HFFc6 (cell line): ENCODE results near the gene NLGN1. TPM values are rescaled to one million over a fixed set of nuclear protein-coding genes. Genes with fewer than 3 reads are reported as not detected.

ENCODE experiments used
- DNase-seq: peaks from one replicate; pipeline ENCODE4 v3.0.0-alpha.2; 2018
- H3K27ac Mint-ChIP-seq: 2 replicates; pipeline ENCODE4 v1.8.0; 2020; ENCODE audit warnings: mild to moderate bottlenecking, mixed read lengths
- H3K27me3 Mint-ChIP-seq: 2 replicates; pipeline ENCODE4 v1.8.0; 2021; ENCODE audit warnings: mild to moderate bottlenecking, moderate library complexity, mixed read lengths; ENCODE audit not compliant: insufficient read depth
- H3K36me3 Mint-ChIP-seq: 2 replicates; pipeline ENCODE4 v1.8.0; 2021; ENCODE audit warnings: low read depth, mixed read lengths
- H3K4me1 Mint-ChIP-seq: 2 replicates; pipeline ENCODE4 v1.8.0; 2020; ENCODE audit warnings: low read depth, mixed read lengths
- H3K4me3 Mint-ChIP-seq: 2 replicates; pipeline ENCODE4 v1.8.0; 2020; ENCODE audit warnings: mild to moderate bottlenecking, moderate library complexity, mixed read lengths
- H3K9me3 Mint-ChIP-seq: 2 replicates; pipeline ENCODE4 v1.8.0; 2020; ENCODE audit warnings: mild to moderate bottlenecking, mixed read lengths
- CTCF ChIP-seq: fragments of 200-600 bp; sonication (generic); IDR thresholded peaks from 2 replicates; pipeline ENCODE4 v1.5.0; 2021; ENCODE audit warnings: antibody characterized with exemption, mild to moderate bottlenecking
- total RNA-seq, 6 experiments: library from RNA; stranded (reverse); fragmentation: NEBNext Ultra II Directional; extraction: Animal tissue kit (Norgen Biotek cat#: 25700); gene quantifications; 2 replicates in 1 of 6; 3 replicates in 5 of 6; pipeline ENCODE4 v1.2.3, GENCODE V29; 2021

The NLGN1 gene
- total RNA-seq, 6 experiments from 2014 or later: 10.0 to 17.2 (median 15.7) TPM

- H3K27ac Mint-ChIP-seq: no peak overlapping the region
- H3K4me1 Mint-ChIP-seq: no peaks in the 10 kb centered on the region
- no peak overlapping the region for H3K4me3 Mint-ChIP-seq
- no peak for DNase-seq
- no peaks in the 10 kb centered on the region for H3K27me3 Mint-ChIP-seq
- H3K36me3 Mint-ChIP-seq: peaks cover 25% of the 10 kb centered on the region
- no peak for TF ChIP-seq CTCF
- peaks cover 10% of the 10 kb centered on the region for H3K9me3 Mint-ChIP-seq
These were observed 662.9 kb downstream of the NLGN1 start for GRCh38 chr3:174060431-174060830.

- Mint-ChIP-seq H3K4me1 (peaks cover 2% of the 10 kb centered on the region), H3K27me3 (no peaks in the 10 kb centered on the region), H3K36me3 (peaks cover 29% of the 10 kb centered on the region), H3K27ac (no peak overlapping the region), H3K9me3 (peaks cover 10% of the 10 kb centered on the region), H3K4me3 (no peak overlapping the region)
- TF ChIP-seq CTCF: no peak
- DNase-seq: no peak
These were observed 663.6 kb downstream of the NLGN1 start for GRCh38 chr3:174061162-174061561.

- TF ChIP-seq CTCF: no peak
- H3K36me3 Mint-ChIP-seq: peaks cover 29% of the 10 kb centered on the region
These were observed 664.2 kb downstream of the NLGN1 start for GRCh38 chr3:174061731-174062130.

GRCh38 chr3:174062923-174063322 lies 665.4 kb downstream of the NLGN1 start:
- Mint-ChIP-seq H3K36me3 (peaks cover 29% of the 10 kb centered on the region), H3K9me3 (peaks cover 10% of the 10 kb centered on the region), H3K4me1 (peaks cover 14% of the 10 kb centered on the region), H3K27me3 (no peaks in the 10 kb centered on the region), H3K4me3 (no peak overlapping the region), H3K27ac (no peak overlapping the region)
- DNase-seq: no peak
- TF ChIP-seq CTCF: no peak

More at GRCh38 chr3:174061731-174062130, 664.2 kb downstream of the NLGN1 start:
- Mint-ChIP-seq H3K27ac (no peak overlapping the region), H3K4me1 (peaks cover 7% of the 10 kb centered on the region), H3K27me3 (no peaks in the 10 kb centered on the region), H3K4me3 (no peak overlapping the region), H3K9me3 (peaks cover 10% of the 10 kb centered on the region)
- no peak for DNase-seq

- Mint-ChIP-seq H3K4me3 (no peak overlapping the region), H3K4me1 (peaks cover 21% of the 10 kb centered on the region), H3K9me3 (peaks cover 6% of the 10 kb centered on the region), H3K36me3 (peaks cover 16% of the 10 kb centered on the region), H3K27ac (no peak overlapping the region), H3K27me3 (no peaks in the 10 kb centered on the region; the same call in 1 of the 2 replicates)
- no peak for DNase-seq
- no peak for TF ChIP-seq CTCF
These were observed 670.5 kb downstream of the NLGN1 start for GRCh38 chr3:174068035-174068434.

- no peaks in the 10 kb centered on the region for H3K9me3 Mint-ChIP-seq
- H3K36me3 Mint-ChIP-seq: no peaks in the 10 kb centered on the region
- DNase-seq: no peak
- H3K4me3 Mint-ChIP-seq: no peak overlapping the region
- TF ChIP-seq CTCF: no peak
- H3K27ac Mint-ChIP-seq: no peak overlapping the region
- no peaks in the 10 kb centered on the region; the same call in 1 of the 2 replicates for H3K27me3 Mint-ChIP-seq
- H3K4me1 Mint-ChIP-seq: peaks cover 7% of the 10 kb centered on the region
These were observed 675.1 kb downstream of the NLGN1 start for GRCh38 chr3:174072675-174073074.
